HepG2 (cell line): ENCODE measurements around the gene SPOP. TPM values are rescaled to one million over a fixed set of nuclear protein-coding genes. Genes with fewer than 3 reads are reported as not detected.

Experiments used
- AKAP8 ChIP-seq: sonication (generic); formaldehyde crosslinking; IDR thresholded peaks from 2 replicates; pipeline ENCODE4 v1.5.1; 2020; ENCODE audit warnings: mild to moderate bottlenecking, missing genetic modification reagents
- ARID3A ChIP-seq: IDR thresholded peaks from 2 replicates; pipeline ENCODE4 v1.6.1; 2012; ENCODE audit warnings: low read depth, low read length, improper control_type of control experiment
- ARNTL ChIP-seq: sonication (generic); formaldehyde crosslinking; IDR thresholded peaks from 2 replicates; pipeline ENCODE4 v1.4.0; 2020; ENCODE audit warnings: mild to moderate bottlenecking, missing genetic modification reagents
- BRD4 ChIP-seq: sonication (generic); formaldehyde crosslinking; IDR thresholded peaks from 2 replicates; pipeline ENCODE4 v1.4.0; 2020; ENCODE audit warnings: missing genetic modification reagents
- HDAC1 ChIP-seq: sonication (generic); formaldehyde crosslinking; IDR thresholded peaks from 2 replicates; pipeline ENCODE4 v1.5.1; 2020; ENCODE audit warnings: mild to moderate bottlenecking, missing genetic modification reagents
- HHEX ChIP-seq: IDR thresholded peaks from 2 replicates; pipeline ENCODE4 v1.6.1; 2016; ENCODE audit warnings: control low read depth
- KAT8 ChIP-seq: IDR thresholded peaks from 2 replicates; pipeline ENCODE4 v1.6.1; 2016; ENCODE audit warnings: missing genetic modification reagents, missing compliant biosample characterization
- KDM2A ChIP-seq: sonication (generic); formaldehyde crosslinking; IDR thresholded peaks from 2 replicates; pipeline ENCODE4 v1.4.0; 2020; ENCODE audit warnings: low read depth, missing genetic modification reagents, borderline replicate concordance
- MEIS2 ChIP-seq: sonication (generic); formaldehyde crosslinking; IDR thresholded peaks from 2 replicates; pipeline ENCODE4 v1.9.0; 2021; ENCODE audit warnings: mild to moderate bottlenecking, missing genetic modification reagents
- PHF21A ChIP-seq: sonication (generic); formaldehyde crosslinking; IDR thresholded peaks from 2 replicates; pipeline ENCODE4 v1.5.0; 2020; ENCODE audit warnings: mild to moderate bottlenecking, missing genetic modification reagents
- TCF7L2 ChIP-seq: IDR thresholded peaks from 2 replicates; pipeline ENCODE4 v1.6.1; 2011; ENCODE audit warnings: mild to moderate bottlenecking, low read depth, low read length, moderate library complexity
- ZBTB20 ChIP-seq: sonication (generic); formaldehyde crosslinking; IDR thresholded peaks from 2 replicates; pipeline ENCODE4 v1.8.1; 2023; ENCODE audit warnings: missing genetic modification reagents, low read depth, mild to moderate bottlenecking, borderline replicate concordance
- ZNF10 ChIP-seq: sonication (generic); formaldehyde crosslinking; IDR thresholded peaks from 2 replicates; pipeline ENCODE4 v1.4.0; 2020; ENCODE audit warnings: mild to moderate bottlenecking, low read depth, missing genetic modification reagents, borderline replicate concordance
- ZNF234 ChIP-seq: sonication (generic); formaldehyde crosslinking; conservative IDR thresholded peaks from 2 replicates; pipeline ENCODE4 v1.5.1; 2020; ENCODE audit warnings: mild to moderate bottlenecking, missing genetic modification reagents
- polyA plus RNA-seq, 8 experiments: library from polyadenylated mRNA; depleted of rRNA in 3 of 8; stranded (reverse) in 7 of 8; unstranded in 1 of 8; fragments of >200 nt; fragmentation: Illumina TruSeq in 4 of 8; extraction: Trizol in 4 of 8; gene quantifications; 2 replicates each; pipeline versions ENCODE4 v1.2.1 to v1.2.3, GENCODE V29; 2011 to 2016; ENCODE audit warnings: low read depth in 4 of 8, missing spikeins in 1 of 8, mixed read lengths in 1 of 8; ENCODE audit not compliant: insufficient read depth in 1 of 8
- total RNA-seq, 5 experiments: library from RNA; depleted of rRNA; stranded (reverse); fragments of >200 nt; fragmentation: Illumina TruSeq; extraction: Trizol; gene quantifications; 2 replicates each; pipeline ENCODE4 v1.2.3, GENCODE V29; 2016; ENCODE audit warnings: low read depth in 1 of 5
- TF ChIP-seq, protein P1 (sequence below): sonication (generic); formaldehyde crosslinking; IDR thresholded peaks from 2 replicates; pipeline ENCODE4 v1.4.0; 2020; ENCODE audit warnings: missing genetic modification reagents, borderline replicate concordance
- TF ChIP-seq, protein P2 (sequence below): sonication (generic); formaldehyde crosslinking; IDR thresholded peaks from 2 replicates; pipeline ENCODE4 v1.4.0; 2020; ENCODE audit warnings: missing genetic modification reagents
- TF ChIP-seq, protein P3 (sequence below): sonication (generic); formaldehyde crosslinking; IDR thresholded peaks from 2 replicates; pipeline ENCODE4 v1.9.0; 2021; ENCODE audit warnings: missing genetic modification reagents, borderline replicate concordance

The SPOP gene
- total and polyA plus RNA-seq, 2 of the 13 experiments (the other 11 are each of a cell fraction or from before 2014, with no cell fraction given): 52.8 to 60.8 TPM

DNA sequence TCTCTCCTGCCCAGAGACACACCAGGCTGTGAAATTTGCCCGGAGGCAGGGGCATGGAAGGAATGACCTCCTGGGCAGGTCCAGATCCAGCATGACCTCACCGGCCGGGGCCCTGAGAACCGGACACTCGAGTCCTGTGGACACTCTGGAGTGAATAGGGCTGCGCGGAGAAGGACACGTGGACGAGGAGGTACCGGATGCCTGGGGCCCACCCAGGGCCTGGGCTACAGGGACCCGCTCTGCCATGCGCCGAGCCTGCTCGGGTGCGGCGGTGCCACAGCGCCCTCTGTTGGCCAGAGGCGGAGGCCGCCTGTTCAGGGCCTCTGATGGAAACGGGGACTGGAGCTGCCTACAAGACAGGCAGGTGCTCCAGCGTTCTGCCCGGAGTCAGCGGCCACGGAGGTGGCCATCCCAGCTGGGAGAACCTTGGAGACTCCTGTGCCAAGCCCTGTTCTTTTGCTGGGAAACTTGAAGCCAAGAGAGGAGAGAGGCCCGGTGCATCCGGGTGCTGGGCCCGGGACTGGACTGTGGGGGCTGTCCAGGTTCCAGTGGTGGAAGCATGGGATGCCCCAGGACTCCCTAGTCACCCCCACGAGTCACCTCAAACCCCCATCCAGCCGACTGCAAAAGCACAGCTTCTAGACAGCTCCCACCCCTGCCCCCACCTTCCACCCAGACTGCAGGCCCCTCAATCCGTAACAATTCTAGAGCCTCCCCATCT lies 121.5 kb downstream of the SPOP start (continued):
- TF ChIP-seq, protein P1, sequence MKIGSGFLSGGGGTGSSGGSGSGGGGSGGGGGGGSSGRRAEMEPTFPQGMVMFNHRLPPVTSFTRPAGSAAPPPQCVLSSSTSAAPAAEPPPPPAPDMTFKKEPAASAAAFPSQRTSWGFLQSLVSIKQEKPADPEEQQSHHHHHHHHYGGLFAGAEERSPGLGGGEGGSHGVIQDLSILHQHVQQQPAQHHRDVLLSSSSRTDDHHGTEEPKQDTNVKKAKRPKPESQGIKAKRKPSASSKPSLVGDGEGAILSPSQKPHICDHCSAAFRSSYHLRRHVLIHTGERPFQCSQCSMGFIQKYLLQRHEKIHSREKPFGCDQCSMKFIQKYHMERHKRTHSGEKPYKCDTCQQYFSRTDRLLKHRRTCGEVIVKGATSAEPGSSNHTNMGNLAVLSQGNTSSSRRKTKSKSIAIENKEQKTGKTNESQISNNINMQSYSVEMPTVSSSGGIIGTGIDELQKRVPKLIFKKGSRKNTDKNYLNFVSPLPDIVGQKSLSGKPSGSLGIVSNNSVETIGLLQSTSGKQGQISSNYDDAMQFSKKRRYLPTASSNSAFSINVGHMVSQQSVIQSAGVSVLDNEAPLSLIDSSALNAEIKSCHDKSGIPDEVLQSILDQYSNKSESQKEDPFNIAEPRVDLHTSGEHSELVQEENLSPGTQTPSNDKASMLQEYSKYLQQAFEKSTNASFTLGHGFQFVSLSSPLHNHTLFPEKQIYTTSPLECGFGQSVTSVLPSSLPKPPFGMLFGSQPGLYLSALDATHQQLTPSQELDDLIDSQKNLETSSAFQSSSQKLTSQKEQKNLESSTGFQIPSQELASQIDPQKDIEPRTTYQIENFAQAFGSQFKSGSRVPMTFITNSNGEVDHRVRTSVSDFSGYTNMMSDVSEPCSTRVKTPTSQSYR (CRISPR knock-in tag): peak; percentile 51; the same call in 1 of the 2 replicates
- TF ChIP-seq HHEX (CRISPR knock-in tag) (no peak), ARID3A (no peak), KDM2A (peak; percentile 94), ZNF234 (CRISPR knock-in tag) (0 out of 2 replicates have a peak, but pooled peaks have one; percentile 36), TCF7L2 (no peak), KAT8 (peak; percentile 83), ARNTL (peak; percentile 80), MEIS2 (CRISPR knock-in tag) (peak; percentile 32; the same call in 1 of the 2 replicates), ZNF10 (CRISPR knock-in tag) (no peak), BRD4 (CRISPR knock-in tag) (no peak), PHF21A (CRISPR knock-in tag) (no peak), ZBTB20 (CRISPR knock-in tag) (peak; percentile 44; the same call in 1 of the 2 replicates), AKAP8 (CRISPR knock-in tag) (no peak), HDAC1 (peak; percentile 83)
- TF ChIP-seq, protein P2, sequence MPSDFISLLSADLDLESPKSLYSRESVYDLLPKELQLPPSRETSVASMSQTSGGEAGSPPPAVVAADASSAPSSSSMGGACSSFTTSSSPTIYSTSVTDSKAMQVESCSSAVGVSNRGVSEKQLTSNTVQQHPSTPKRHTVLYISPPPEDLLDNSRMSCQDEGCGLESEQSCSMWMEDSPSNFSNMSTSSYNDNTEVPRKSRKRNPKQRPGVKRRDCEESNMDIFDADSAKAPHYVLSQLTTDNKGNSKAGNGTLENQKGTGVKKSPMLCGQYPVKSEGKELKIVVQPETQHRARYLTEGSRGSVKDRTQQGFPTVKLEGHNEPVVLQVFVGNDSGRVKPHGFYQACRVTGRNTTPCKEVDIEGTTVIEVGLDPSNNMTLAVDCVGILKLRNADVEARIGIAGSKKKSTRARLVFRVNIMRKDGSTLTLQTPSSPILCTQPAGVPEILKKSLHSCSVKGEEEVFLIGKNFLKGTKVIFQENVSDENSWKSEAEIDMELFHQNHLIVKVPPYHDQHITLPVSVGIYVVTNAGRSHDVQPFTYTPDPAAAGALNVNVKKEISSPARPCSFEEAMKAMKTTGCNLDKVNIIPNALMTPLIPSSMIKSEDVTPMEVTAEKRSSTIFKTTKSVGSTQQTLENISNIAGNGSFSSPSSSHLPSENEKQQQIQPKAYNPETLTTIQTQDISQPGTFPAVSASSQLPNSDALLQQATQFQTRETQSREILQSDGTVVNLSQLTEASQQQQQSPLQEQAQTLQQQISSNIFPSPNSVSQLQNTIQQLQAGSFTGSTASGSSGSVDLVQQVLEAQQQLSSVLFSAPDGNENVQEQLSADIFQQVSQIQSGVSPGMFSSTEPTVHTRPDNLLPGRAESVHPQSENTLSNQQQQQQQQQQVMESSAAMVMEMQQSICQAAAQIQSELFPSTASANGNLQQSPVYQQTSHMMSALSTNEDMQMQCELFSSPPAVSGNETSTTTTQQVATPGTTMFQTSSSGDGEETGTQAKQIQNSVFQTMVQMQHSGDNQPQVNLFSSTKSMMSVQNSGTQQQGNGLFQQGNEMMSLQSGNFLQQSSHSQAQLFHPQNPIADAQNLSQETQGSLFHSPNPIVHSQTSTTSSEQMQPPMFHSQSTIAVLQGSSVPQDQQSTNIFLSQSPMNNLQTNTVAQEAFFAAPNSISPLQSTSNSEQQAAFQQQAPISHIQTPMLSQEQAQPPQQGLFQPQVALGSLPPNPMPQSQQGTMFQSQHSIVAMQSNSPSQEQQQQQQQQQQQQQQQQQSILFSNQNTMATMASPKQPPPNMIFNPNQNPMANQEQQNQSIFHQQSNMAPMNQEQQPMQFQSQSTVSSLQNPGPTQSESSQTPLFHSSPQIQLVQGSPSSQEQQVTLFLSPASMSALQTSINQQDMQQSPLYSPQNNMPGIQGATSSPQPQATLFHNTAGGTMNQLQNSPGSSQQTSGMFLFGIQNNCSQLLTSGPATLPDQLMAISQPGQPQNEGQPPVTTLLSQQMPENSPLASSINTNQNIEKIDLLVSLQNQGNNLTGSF (CRISPR knock-in tag): no peak
- TF ChIP-seq, protein P3, sequence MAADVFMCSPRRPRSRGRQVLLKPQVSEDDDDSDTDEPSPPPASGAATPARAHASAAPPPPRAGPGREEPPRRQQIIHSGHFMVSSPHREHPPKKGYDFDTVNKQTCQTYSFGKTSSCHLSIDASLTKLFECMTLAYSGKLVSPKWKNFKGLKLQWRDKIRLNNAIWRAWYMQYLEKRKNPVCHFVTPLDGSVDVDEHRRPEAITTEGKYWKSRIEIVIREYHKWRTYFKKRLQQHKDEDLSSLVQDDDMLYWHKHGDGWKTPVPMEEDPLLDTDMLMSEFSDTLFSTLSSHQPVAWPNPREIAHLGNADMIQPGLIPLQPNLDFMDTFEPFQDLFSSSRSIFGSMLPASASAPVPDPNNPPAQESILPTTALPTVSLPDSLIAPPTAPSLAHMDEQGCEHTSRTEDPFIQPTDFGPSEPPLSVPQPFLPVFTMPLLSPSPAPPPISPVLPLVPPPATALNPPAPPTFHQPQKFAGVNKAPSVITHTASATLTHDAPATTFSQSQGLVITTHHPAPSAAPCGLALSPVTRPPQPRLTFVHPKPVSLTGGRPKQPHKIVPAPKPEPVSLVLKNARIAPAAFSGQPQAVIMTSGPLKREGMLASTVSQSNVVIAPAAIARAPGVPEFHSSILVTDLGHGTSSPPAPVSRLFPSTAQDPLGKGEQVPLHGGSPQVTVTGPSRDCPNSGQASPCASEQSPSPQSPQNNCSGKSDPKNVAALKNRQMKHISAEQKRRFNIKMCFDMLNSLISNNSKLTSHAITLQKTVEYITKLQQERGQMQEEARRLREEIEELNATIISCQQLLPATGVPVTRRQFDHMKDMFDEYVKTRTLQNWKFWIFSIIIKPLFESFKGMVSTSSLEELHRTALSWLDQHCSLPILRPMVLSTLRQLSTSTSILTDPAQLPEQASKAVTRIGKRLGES (CRISPR knock-in tag): no peak
